Measurements from ENCODE around the gene MYBPHL. TPM values are rescaled to one million over a fixed set of nuclear protein-coding genes. Genes with fewer than 3 reads are reported as not detected.
"Not testable (repeated sequence)": the region's sequence is repeated elsewhere in the genome, so short reads cannot be mapped to it uniquely, and the experiment has no call there.

The MYBPHL gene
- total RNA-seq, 1 donor from 2014 or later = not detected

DNA sequence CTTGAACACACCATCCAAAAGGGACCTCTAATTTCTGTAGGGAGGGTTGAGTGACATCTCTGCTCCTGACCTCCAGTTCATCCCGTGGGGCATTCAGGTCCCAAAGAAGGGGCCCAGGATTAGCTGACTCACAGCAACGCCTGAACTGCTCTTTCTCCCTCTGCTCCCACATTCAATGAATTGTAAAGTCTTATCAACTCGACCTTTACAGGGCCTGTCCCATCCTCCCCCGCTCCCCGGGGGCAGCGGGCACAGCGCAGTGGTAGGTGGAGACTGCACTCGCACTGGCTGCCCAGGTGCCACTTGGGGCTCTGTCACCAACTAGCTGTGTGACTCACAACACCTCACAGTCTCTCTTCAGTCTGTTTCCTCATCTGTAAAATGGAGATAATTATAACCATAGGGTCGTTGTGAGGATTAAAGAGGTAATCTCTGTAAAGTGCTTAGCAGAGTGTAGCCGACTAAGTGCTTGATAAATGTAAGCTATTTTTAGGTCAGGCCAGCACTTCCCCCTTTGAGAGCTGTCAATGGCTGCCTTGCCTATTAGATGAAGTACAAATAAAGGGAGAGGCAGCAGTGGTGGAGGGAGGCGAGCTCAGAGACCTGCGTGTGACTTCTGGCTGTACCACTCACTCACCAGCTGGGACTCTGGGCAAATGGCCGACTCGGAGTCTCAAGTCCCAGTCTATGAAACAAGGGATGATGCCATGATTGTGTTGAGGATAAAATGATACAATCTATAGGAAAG, 637 bp upstream of the MYBPHL start:
- DNase-seq (ENCODE audit: low spot score) = no peak

DNA sequence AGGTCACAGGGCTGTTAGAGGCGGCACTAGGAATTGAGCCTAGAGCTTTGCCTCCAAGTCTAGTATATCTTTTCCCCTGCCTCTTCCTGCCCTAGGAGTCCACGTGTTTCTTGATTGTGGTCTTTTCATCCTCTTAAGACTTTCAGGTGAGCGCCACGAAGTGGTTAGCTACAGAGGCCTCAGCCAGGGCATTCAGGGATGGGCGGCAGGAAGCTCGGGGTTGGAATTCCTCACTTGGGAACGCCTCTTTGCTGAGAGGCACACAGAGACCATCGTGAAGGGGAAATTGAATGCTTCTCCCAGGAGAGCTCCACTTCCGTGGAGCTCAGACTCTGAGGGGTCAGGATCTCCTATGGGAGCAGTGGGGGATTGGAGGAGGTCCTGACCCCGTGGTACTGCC, 820 bp downstream of the MYBPHL start:
- not testable (repeated sequence) for DNase-seq (ENCODE audit: low spot score)

DNA sequence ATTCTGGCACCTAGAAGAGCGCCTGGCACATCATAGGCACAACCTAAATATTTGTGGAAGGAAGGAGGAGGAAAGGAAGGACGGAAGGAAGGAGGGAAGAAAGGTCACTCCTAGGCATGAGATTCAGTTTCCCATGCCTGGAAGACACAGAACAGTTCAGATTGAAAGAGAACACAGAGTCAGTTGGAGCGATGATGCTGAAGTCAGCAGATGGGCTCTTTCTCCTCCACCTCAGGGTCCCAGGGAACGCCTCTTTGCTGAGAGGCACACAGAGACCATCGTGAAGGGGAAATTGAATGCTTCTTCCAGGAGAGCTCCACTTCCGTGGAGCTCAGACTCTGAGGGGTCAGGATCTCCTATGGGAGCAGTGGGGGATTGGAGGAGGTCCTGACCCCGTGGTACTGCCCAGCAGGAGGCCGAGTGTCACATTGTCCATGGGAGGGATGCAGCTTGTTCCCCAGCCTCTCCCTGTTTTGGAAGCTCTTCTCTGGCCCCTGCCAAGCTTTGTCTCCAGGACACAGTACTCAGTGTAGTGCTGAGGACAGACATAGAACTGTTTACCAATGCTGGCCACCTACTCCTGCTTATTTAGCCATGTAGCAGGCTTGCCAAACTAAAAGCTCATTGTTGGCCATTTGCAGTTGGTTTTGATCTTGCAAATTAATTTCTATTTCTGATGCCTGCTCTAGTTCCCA, 2.4 kb downstream of the MYBPHL start:
- DNase-seq (ENCODE audit: low spot score) = no peak

DNA sequence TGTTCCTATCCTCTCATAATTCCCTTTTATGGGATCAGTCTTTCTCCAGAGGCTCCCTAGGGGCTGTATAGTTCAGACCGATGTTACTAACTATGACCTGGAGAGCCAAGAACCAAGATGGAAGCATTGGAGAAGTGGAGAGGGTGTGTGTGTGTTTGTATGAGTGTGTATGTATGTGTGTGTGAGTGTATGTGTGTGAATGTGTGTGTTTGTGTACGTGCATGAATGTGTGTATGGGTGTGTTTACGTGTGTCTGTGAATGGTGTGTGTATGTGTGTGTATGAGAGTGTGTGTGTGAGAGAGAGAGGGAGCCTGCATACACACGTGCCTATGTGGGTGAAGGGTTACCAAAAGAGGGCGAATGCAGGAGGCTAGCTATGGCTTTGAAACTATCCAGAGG, 4.9 kb downstream of the MYBPHL start:
- no peak for DNase-seq (ENCODE audit: low spot score)

DNA sequence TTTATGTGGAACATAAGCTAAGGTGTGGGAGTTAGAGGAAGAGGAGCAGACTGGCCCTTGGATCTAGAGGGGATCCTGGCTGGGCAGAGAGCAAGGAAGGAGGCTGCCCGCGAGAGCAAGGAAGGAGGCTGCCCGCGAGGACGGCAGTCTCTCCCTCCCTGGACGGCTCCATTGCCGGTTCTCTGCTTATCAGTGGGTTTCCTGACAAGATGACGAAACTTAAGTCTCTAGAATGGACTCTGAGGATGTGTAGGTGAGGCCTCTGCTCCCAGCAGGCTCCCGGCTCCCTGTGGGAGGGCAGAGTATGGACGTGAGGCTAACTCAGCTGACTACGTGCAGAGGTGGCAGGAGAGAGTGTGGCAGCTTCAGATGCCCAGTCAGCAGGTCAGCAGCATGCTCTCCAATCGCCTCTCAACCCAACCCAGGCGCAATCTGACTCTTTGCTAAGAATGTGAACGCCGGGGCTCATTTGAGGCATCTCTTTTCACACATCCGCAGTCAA, 6.1 kb downstream of the MYBPHL start:
- no peak for DNase-seq (ENCODE audit: low spot score)

DNA sequence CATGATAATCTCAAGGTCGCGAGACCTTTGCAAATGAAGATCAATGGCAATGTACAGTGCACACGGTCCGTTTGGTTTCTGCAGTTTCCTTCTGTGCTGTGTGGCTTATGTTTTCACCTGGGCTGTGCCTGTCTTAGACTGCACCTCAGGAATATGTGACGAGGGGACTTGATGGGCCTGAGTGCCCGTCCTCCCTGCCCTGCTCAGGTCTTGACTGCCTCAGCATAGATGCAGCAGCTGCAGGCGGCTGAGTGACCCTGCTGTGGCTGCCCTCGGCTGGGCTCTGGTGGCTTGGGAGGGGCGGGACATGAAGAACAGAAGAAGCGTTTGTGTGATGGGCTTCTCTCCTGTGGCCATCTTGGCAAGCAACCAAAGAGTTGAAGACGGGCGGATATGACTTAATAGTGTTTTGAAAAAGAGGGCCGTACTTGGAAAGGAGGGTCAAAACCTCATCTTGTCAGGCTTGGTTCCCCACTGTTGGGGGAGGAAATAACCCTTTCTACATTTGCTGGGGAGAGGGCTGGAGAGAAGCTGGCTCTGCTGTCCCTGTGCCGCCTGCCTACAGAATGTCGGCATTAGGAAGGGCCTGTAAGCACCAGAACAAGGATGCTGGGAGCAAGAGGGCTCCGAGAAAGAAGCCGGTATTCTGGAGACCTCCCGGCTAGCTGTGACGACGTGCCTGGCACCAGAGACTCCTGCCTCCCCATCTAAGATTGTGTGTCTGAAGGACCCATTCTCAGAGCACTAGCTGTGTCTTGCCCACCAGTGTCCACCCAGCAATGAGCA, 7.1 kb downstream of the MYBPHL start:
- no peak for DNase-seq (ENCODE audit: low spot score)

DNA sequence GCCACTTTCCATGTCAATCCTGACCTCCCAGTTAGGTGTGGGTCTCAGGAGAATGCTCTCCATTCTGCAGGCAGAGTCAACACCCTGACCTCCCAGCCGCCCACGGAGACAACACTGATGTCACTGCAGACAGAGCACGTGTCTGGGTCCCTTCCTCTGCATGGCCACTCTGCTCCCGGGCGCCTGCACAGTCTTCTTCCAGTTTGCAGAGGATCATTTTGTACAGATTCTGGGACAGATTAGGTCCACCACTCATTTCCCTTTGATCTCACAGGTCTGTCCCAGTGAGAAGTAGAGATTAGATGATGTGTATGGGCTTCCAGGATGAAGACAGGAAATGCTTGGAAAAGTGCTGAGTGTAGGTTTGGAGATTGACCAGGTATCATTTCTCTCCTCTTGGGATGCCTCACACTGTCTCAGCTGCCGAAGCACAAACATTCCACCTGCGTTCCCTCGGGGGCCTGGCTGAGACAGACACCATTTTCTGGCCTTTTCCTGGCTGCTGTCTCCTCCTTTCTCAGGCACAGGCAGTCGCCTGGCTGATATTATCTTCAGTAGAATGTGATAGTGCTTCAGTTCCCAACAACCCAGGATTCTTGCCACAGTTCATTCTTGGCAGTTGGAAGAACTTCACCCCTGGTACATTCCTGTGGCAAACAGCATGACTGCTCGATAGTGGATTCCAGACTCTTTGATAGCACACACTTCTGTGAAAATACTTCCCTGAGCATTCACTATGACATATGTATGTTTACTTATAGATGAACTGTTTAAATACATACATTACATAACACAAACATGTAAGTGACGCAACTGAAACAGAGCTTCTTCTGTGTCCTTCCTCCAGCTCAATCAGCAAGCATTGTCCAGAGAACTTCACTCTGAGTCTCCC, 7.9 kb downstream of the MYBPHL start:
- no peak for DNase-seq (ENCODE audit: low spot score)

DNA sequence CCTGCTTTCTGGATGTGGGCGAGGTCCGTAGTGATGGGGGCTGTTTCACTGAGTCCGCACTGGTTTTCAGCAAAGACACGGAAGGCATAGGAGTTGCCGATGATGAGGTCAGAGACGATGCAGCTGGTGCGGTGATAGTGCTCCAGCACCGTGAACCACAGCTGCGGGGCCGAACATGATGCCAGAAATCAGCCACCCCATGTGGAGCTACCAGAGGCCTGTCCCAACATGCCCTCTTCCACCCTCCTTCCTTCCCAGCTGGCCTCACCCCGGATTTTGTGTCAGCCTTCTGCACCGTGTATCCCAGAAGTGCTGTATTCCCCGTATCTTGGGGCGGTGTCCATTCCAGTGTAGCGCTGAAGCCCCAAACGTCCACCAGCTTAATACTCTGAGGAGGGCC, 10.0 kb downstream of the MYBPHL start:
- no peak for DNase-seq (ENCODE audit: low spot score)

DNA sequence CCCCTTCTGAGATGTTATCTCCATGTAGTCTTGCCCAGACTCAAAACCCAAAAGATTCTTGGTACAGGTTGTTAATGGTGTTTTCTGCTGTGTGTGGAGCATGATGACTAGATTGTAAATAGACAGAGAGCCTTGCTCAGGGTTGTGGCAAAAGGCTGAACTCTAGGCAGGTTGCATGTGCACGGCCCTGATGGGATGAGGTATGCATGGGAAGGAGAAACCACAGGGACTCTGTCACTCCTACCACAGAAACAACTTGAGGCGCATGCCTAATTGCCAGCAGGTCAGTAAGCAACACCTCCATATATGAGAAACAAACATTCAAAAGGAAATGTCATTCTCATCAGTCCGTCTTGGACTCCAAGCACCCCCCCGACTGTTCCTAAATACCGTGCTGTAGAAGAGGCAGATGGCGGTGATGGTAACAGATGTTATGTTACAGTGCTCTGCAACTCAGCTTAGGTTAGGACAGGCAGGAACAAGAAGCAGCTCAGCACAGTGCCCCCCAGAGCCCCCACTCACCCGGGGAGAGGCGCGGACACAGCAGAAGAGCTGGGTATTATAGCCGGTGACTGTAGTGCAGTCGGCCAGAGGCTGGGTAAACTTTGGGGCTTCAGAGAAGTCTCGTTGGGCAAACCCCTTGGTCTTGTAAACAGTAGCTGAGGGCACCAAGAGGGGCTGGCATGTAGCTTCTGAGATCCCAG, 10.9 kb downstream of the MYBPHL start:
- DNase-seq (ENCODE audit: low spot score) = no peak

DNA sequence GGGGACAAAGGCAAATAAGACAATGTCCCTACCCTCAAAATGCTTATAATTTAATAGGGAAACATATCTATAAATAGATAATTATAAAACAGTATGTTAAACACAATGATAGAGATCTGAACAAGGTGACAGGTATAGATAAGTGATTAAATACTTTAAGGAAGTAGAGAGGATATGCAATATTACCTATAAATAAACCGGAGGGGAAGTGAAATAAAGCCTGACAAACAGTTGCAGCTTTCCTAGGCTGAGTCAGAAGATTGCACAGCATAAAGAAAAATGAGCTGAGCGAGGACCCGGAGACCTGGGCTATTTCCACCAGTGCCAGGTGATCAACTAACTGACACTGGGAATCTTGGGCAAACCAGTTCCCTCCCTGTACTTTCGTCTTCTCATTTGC, 12.3 kb downstream of the MYBPHL start:
- no peak for DNase-seq (ENCODE audit: low spot score)

DNA sequence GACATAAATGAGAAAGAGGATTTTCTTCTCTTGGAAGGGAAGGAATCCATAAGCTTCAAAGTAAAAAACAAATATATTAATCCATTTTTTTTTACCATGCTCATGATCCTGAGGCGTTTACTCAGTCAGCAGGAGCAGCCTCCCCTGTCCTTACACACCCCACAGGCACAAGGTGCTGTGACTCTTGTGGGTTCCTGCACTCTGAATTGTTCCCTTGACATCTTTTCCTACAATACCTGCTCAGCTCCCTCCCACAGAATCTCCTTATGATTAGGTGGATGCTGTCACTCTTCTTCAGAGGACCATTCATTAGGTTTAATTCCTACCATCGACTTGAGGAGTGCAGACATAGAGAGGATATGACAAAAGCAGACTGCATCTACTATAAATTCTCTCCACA, 13.8 kb downstream of the MYBPHL start:
- DNase-seq (ENCODE audit: low spot score) = no peak

DNA sequence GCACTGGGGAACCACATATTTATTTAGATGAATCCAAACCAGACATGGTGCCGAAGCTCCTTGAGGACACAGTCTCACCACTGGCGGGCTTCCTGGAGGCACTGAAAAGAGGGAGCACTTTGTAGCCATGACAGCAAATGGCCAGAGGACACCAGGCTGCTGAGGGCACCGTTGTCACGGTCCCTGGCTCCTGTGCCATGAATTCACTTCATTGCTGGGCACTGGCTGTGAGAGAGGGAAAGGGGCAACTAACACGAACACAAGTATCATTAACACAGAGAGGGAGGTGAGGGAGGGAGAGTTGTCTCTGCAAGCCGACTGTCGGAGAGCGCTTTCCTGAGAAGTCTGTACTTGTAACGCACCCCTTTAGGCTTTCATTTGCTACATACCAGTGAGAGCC, 14.4 kb downstream of the MYBPHL start:
- no peak for DNase-seq (ENCODE audit: low spot score)

DNA sequence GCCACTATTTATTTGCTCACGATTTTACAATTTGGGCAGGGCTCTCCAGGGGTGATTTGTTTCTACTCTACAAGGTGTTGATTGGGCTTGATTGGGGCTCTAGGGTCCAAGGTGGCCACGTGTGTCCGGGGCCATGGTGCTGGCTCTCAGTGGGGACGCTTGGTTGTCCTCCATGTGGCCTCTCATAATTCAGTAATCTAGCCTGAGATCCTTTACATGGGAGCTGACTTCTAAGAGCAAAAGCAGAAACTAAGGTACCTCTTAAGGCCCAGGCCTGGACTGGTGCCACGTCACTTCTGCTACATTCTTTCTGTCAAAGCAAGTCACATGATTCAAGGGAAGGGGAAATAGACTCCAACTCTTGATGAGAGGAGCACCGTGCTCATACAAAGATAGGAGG, 15.8 kb downstream of the MYBPHL start:
- DNase-seq (ENCODE audit: low spot score) = no peak

DNA sequence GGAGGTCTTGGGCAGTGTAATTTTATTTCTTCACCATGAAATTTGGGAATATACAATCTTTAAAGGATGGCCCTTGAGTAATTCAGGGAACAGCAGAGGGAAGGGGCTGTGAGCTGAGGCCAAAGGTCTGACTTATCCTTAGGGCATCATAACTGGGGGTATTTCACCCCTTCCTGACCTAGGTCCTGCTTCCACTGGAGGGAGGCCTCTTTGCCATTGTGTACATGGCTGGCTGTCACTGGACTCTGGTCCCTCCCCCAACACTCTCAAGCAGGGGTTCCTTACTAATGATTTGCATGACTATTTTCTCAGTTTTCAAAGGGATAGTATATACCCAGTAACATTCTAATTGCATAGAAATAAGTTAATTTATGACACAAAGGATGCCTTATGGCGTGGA, 16.7 kb downstream of the MYBPHL start:
- DNase-seq (ENCODE audit: low spot score) = no peak

DNA sequence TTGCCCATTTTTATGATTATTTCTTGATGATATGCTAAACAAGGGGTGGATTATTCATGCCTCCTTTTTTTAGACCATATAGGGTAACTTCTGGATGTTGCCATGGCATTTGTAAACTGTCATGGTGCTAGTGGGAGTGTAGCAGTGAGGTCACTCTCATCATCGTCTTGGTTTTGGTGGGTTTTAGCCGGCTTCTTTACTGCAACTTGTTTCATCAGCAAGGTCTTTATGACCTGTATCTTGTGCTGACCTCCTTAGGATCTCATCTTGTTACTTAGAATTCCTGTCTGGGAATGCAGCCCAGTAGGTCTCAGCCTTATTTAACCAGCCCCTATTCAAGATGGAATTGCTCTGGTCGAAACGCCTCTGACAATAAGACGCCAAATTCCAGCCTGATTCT, 20.0 kb downstream of the MYBPHL start:
- not testable (repeated sequence) for DNase-seq (ENCODE audit: low spot score)

DNA sequence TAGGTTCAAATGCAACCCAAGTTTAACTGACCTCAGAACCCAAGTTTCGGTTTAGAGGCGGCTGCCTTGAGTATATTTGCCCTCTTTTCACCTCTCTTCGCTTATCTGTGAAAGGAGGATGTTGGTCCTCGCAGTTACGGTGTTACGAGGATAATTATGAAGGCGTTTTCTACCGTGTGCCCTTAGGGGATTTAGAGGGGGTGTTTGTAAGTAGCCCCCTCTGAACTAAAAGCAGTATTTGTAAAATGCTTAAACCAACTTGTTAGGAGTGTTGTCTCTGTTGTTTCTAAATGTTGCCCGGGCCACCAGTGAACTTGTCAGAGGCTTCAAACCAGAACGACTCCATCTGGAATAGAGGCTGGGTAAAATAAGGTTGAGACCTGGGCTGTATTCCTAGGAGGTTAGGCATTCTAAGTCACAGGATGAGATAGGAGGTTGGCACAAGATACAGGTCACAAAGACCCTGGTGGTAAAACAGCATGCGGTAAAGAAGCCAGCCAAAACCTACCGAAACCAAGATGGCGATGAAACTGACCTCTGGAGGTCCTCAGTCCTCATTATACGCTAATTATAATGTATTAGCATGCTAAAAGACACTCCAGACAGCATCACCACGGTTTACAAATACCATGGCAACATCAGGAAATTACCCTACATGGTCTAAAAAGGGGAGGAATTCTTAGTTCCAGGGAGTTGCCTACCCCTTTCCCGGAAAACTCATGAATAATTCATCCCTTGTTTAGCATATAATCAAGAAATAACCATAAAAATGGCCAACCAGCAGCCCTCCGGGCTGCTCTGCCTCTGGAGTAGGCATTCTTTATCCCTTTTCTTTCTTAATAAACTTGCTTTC, 22.8 kb downstream of the MYBPHL start:
- DNase-seq (ENCODE audit: low spot score) = no peak

DNA sequence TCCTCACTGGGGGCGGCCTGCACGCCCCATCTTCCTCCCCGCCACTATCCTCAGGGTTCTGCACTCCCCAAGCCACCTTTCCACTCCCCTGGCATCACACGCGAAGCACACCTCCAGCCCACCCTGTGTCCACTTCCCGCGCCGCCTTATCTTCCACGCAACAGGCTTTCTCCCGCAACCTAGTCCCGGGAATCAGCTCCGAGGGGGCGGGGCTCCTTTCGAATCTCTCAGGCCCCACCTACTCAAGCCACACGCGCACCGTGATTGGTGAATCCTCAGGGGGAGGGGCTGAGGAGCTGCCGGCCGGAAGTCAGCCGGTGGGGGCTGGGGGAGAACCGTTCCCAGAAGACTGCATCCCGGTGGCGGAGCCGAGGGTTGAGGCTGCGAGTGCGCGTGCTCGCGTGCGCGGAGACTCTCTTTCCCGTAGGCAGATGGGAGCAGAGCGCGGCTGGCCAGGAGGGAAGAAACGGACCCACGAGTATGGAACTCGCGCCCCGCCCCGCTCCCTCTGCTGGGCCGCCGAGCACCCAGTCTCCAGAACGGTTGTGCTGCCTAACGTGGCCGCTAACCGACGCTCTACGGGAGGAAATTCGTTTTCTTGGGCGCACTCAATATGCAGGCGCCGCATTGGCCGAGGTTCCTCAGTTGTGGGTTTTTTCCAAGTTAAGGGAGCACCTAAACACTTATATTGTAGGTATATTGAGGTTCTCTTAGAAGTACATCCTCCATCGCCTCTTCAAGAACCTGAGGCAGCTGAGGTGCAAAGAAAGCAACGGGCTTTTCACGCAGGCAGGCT, 23.7 kb downstream of the MYBPHL start, which contains the start of gene PSRC1:
Gene PSRC1, minus strand, starts transcription at position 194 of the 796 bp plus-strand sequence.
- DNase-seq (ENCODE audit: low spot score) = peak; percentile 97

DNA sequence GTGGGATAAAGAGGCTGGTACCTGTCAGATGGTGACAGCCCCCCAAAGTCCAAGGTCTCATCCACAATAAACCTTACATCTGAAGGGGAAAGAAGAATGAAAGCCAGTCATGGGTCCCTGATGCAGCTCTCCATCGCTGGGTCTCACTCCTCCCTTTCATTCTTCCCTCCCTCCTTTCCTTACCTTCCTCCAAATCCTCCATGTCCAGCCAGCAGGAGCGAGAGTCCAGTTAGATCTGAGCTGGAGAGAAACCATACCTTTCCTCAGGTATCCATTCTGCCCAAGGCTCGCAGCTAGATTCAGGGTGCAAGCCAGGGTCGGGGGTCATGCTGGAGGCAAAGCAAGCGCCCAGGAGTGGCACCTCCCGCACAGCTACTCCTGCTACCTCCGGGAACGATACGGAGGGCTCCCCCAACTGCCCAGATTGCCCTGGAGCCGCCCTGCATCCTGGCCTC, 24.3 kb downstream of the MYBPHL start:
- no peak for DNase-seq (ENCODE audit: low spot score)

Measured in ureter (tissue), 1 donor.